DOHH2 (cell line): Measurements from ENCODE around the gene PAFAH2.
"Not testable (repeated sequence)": the region's sequence is repeated elsewhere in the genome, so short reads cannot be mapped to it uniquely, and the experiment has no call there.

ENCODE experiments used
- EZH2phosphoT487 ChIP-seq: fragments of 200-600 bp; sonication (generic); IDR thresholded peaks from 2 replicates; pipeline ENCODE4 v1.6.1; 2017; ENCODE audit warnings: borderline replicate concordance, mild to moderate bottlenecking, antibody characterized with exemption, low read length, moderate library complexity, mixed read lengths
- TF ChIP-seq, protein P1 (sequence below): fragments of 200-600 bp; sonication (generic); IDR thresholded peaks from one replicate; pipeline ENCODE4 v1.5.1; 2014; ENCODE audit warnings: antibody characterized with exemption, mild to moderate bottlenecking, low read depth, low read length; ENCODE audit not compliant: poor library complexity, severe bottlenecking

DNA sequence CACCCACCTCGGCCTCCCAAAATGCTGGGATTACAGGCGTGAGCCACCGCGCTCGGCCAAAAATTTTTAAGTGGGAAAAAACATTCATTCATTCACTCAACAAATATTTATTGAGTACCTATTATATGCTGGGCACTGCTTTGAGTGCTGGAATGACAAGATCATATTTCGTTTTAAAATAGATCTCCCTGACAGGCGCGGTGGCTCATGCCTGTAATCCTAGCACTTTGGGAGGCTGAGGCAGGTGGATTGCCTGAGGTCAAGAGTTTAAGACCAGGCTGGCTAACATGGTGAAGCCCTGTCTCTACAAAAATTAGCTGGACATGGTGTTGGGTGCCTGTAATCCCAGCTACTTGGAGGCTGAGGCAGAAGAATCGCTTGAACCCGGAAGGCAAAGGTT lies 11.1 kb downstream of the PAFAH2 start:
- TF ChIP-seq, protein P1, sequence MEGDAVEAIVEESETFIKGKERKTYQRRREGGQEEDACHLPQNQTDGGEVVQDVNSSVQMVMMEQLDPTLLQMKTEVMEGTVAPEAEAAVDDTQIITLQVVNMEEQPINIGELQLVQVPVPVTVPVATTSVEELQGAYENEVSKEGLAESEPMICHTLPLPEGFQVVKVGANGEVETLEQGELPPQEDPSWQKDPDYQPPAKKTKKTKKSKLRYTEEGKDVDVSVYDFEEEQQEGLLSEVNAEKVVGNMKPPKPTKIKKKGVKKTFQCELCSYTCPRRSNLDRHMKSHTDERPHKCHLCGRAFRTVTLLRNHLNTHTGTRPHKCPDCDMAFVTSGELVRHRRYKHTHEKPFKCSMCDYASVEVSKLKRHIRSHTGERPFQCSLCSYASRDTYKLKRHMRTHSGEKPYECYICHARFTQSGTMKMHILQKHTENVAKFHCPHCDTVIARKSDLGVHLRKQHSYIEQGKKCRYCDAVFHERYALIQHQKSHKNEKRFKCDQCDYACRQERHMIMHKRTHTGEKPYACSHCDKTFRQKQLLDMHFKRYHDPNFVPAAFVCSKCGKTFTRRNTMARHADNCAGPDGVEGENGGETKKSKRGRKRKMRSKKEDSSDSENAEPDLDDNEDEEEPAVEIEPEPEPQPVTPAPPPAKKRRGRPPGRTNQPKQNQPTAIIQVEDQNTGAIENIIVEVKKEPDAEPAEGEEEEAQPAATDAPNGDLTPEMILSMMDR, result not testable (repeated sequence)
- not testable (repeated sequence) for TF ChIP-seq EZH2phosphoT487
